Islet precursor cell (in vitro differentiated cells): ENCODE data around the gene GPBP1.
"Not testable (repeated sequence)": the region's sequence is repeated elsewhere in the genome, so short reads cannot be mapped to it uniquely, and the experiment has no call there.

Experiments
- DNase-seq: peaks from one replicate; pipeline ENCODE4 v3.0.0-alpha.2; 2018

Gene GPBP1

GRCh38 chr5:57177479-57178156 lies 3.8 kb downstream of the GPBP1 start:
- DNase-seq = no peak

- not testable (repeated sequence) for DNase-seq
These were observed 4.4 kb downstream of the GPBP1 start for GRCh38 chr5:57178238-57178637.

- no peak for DNase-seq
These were observed 5.7 kb downstream of the GPBP1 start for GRCh38 chr5:57179262-57180200.

GRCh38 chr5:57181154-57181553 lies 7.3 kb downstream of the GPBP1 start:
- DNase-seq = no peak

GRCh38 chr5:57184322-57184721 lies 10.5 kb downstream of the GPBP1 start:
- DNase-seq = no peak

- no peak for DNase-seq
These were observed 11.5 kb downstream of the GPBP1 start for GRCh38 chr5:57185313-57185712.

GRCh38 chr5:57186194-57186593 lies 12.3 kb downstream of the GPBP1 start:
- no peak for DNase-seq

GRCh38 chr5:57187977-57188376 lies 14.1 kb downstream of the GPBP1 start:
- not testable (repeated sequence) for DNase-seq

- no peak for DNase-seq
These were observed 15.7 kb downstream of the GPBP1 start for GRCh38 chr5:57189515-57189914.

GRCh38 chr5:57190593-57190992 lies 16.7 kb downstream of the GPBP1 start:
- no peak for DNase-seq

GRCh38 chr5:57191163-57191562 lies 17.3 kb downstream of the GPBP1 start:
- DNase-seq = peak; percentile 29

- DNase-seq = no peak
These were observed 18.1 kb downstream of the GPBP1 start for GRCh38 chr5:57191986-57192385.

- DNase-seq = not testable (repeated sequence)
These were observed 19.0 kb downstream of the GPBP1 start for GRCh38 chr5:57192832-57193231.

- no peak for DNase-seq
These were observed 20.0 kb downstream of the GPBP1 start for GRCh38 chr5:57193757-57194413.

GRCh38 chr5:57194653-57195052 lies 20.8 kb downstream of the GPBP1 start:
- DNase-seq = no peak

- no peak for DNase-seq
These were observed 21.2 kb downstream of the GPBP1 start for GRCh38 chr5:57195060-57195459.

- no peak for DNase-seq
These were observed 26.0 kb downstream of the GPBP1 start for GRCh38 chr5:57199866-57200265.

- no peak for DNase-seq
These were observed 29.0 kb downstream of the GPBP1 start for GRCh38 chr5:57202811-57203210.

- DNase-seq = no peak
These were observed 33.3 kb downstream of the GPBP1 start for GRCh38 chr5:57207007-57207653.

GRCh38 chr5:57207681-57208080 lies 33.8 kb downstream of the GPBP1 start:
- no peak for DNase-seq

GRCh38 chr5:57209316-57210040 lies 35.6 kb downstream of the GPBP1 start:
- no peak for DNase-seq

GRCh38 chr5:57210633-57211032 lies 36.8 kb downstream of the GPBP1 start:
- DNase-seq = no peak
